H1 (cell line): Measurements from ENCODE around the gene GYPA. TPM values are rescaled to one million over a fixed set of nuclear protein-coding genes. Genes with fewer than 3 reads are reported as not detected.

Experiments
- CTCF ChIA-PET: fragments of 300-600 bp; sonication (Branson Sonifier 250); formaldehyde crosslinking; loops from one replicate; lab custom pipeline; 2021; ENCODE audit not compliant: partially characterized antibody; lab: Charles Lee
- POLR2A ChIA-PET: fragments of 300-600 bp; sonication (Branson Sonifier 250); formaldehyde crosslinking; loops from one replicate; lab custom pipeline; 2021; ENCODE audit warnings: inconsistent platforms; ENCODE audit not compliant: partially characterized antibody; lab: Charles Lee
- DNase-seq, 2 experiments: peaks; one replicate each; pipeline versions ENCODE4 v3.0.0 to v3.0.0-alpha.2; 2010 to 2022; ENCODE audit warnings: low spot score in 2 of 2, low read depth in 1 of 2, mixed read lengths in 1 of 2
- FAIRE-seq: peaks from 2 replicates; lab custom pipeline; 2011; peaks lifted over from hg19 to GRCh38; lab: Jason Lieb, UNC
- H2AFZ ChIP-seq: 2 replicates; pipeline ENCODE4 v1.8.1; 2012; ENCODE audit warnings: low read length, inconsistent platforms
- H2AK5ac ChIP-seq: 2 replicates; pipeline ENCODE4 v1.6.1; 2013; ENCODE audit warnings: low read depth, low read length
- H2BK120ac ChIP-seq: replicated peaks from 2 replicates; pipeline ENCODE3; 2013; ENCODE audit warnings: low read depth, low read length, inconsistent platforms
- H2BK12ac ChIP-seq: 2 replicates; pipeline ENCODE4 v1.6.1; 2013; ENCODE audit warnings: low read depth, low read length
- H2BK15ac ChIP-seq: 2 replicates; pipeline ENCODE4 v1.6.1; 2013; ENCODE audit warnings: low read length
- H2BK20ac ChIP-seq: 2 replicates; pipeline ENCODE4 v1.6.1; 2013; ENCODE audit warnings: low read length
- H2BK5ac ChIP-seq: 2 replicates; pipeline ENCODE4 v1.6.1; 2013; ENCODE audit warnings: low read depth, low read length
- H3K14ac ChIP-seq: 2 replicates; pipeline ENCODE4 v1.6.1; 2013; ENCODE audit warnings: inconsistent platforms; ENCODE audit not compliant: insufficient read length
- H3K18ac ChIP-seq: 2 replicates; pipeline ENCODE4 v1.6.1; 2013; ENCODE audit warnings: low read length; ENCODE audit errors: extremely low read depth
- H3K23ac ChIP-seq: 2 replicates; pipeline ENCODE4 v1.6.1; 2013; ENCODE audit warnings: inconsistent platforms; ENCODE audit not compliant: insufficient read length
- H3K23me2 ChIP-seq: 2 replicates; pipeline ENCODE4 v1.6.1; 2013; ENCODE audit warnings: low read depth, low read length
- H3K27ac ChIP-seq: 2 replicates; pipeline ENCODE4 v1.6.1; 2011; ENCODE audit warnings: low read depth, low read length, inconsistent platforms
- H3K27me3 ChIP-seq, 4 experiments: replicated peaks in 1 of 4; 1 replicate in 1 of 4; 2 replicates in 3 of 4; pipeline versions ENCODE4 v1.6.1 to v1.8.1; 2011 to 2013; ENCODE audit warnings: low read length in 3 of 4, mild to moderate bottlenecking in 3 of 4, inconsistent platforms in 2 of 4, mixed read lengths in 2 of 4, moderate library complexity in 1 of 4; ENCODE audit not compliant: control insufficient read depth in 3 of 4, insufficient read depth in 3 of 4; ENCODE audit errors: extremely low read depth in 1 of 4
- H3K36me3 ChIP-seq, 4 experiments: 2 replicates each; pipeline versions ENCODE4 v1.6.1 to v1.8.1; 2011 to 2013; ENCODE audit warnings: mild to moderate bottlenecking in 4 of 4, low read length in 3 of 4, moderate library complexity in 2 of 4, control low read depth in 1 of 4, inconsistent platforms in 1 of 4; ENCODE audit not compliant: insufficient read depth in 4 of 4, control insufficient read depth in 2 of 4
- H3K4ac ChIP-seq: replicated peaks from 2 replicates; pipeline ENCODE3; 2013; ENCODE audit warnings: low read length, low read depth, mixed read lengths, inconsistent platforms; ENCODE audit not compliant: insufficient read length
- H3K4me1 ChIP-seq, 4 experiments: replicated peaks in 1 of 4; 1 replicate in 1 of 4; 2 replicates in 3 of 4; pipeline versions ENCODE4 v1.6.1 to v1.8.1; 2011 to 2013; ENCODE audit warnings: low read length in 3 of 4, inconsistent platforms in 2 of 4, mixed read lengths in 1 of 4; ENCODE audit not compliant: insufficient read depth in 4 of 4, control insufficient read depth in 3 of 4
- H3K4me2 ChIP-seq, 2 experiments: 2 replicates each; pipeline versions ENCODE4 v1.6.1 to v1.8.1; 2011 to 2013; ENCODE audit warnings: low read depth in 2 of 2, low read length in 2 of 2, control low read depth in 1 of 2, inconsistent platforms in 1 of 2, mild to moderate bottlenecking in 1 of 2; ENCODE audit not compliant: insufficient read depth in 1 of 2
- H3K4me3 ChIP-seq, 4 experiments: fragments of 200-600, 300-600 bp in 1 of 4; sonication (generic), shearing (Covaris generic), sonication (Bioruptor Twin) in 1 of 4; 2 replicates each; pipeline versions ENCODE4 v1.5.1 to v1.8.1; 2011 to 2016; ENCODE audit warnings: low read length in 4 of 4, low read depth in 3 of 4, control low read depth in 2 of 4, inconsistent platforms in 2 of 4, mild to moderate bottlenecking in 2 of 4, mixed read lengths in 1 of 4, moderate library complexity in 1 of 4; ENCODE audit not compliant: insufficient read depth in 2 of 4; ENCODE audit errors: extremely low read depth in 1 of 4
- H3K56ac ChIP-seq: replicated peaks from 2 replicates; pipeline ENCODE3; 2013; ENCODE audit warnings: low read depth, mild to moderate bottlenecking, mixed read lengths, low read length, inconsistent platforms; ENCODE audit not compliant: insufficient read length
- H3K79me1 ChIP-seq: 2 replicates; pipeline ENCODE4 v1.6.1; 2013; ENCODE audit warnings: low read depth, low read length, control low read depth
- H3K79me2 ChIP-seq, 2 experiments: 2 replicates each; pipeline versions ENCODE4 v1.6.1 to v1.8.1; 2012 to 2013; ENCODE audit warnings: low read length in 2 of 2, mild to moderate bottlenecking in 2 of 2, inconsistent platforms in 1 of 2; ENCODE audit not compliant: insufficient read depth in 2 of 2, control insufficient read depth in 1 of 2
- H3K9ac ChIP-seq, 4 experiments: replicated peaks in 1 of 4; 1 replicate in 1 of 4; 2 replicates in 3 of 4; pipeline versions ENCODE4 v1.6.1 to v1.8.1; 2011 to 2013; ENCODE audit warnings: low read depth in 3 of 4, low read length in 3 of 4, control low read depth in 2 of 4, mild to moderate bottlenecking in 2 of 4, moderate library complexity in 2 of 4, inconsistent platforms in 1 of 4; ENCODE audit errors: extremely low read depth in 1 of 4
- H3K9me3 ChIP-seq, 2 experiments: 2 replicates each; pipeline versions ENCODE4 v1.6.1 to v1.8.1; 2012 to 2013; ENCODE audit warnings: mild to moderate bottlenecking in 2 of 2, moderate library complexity in 2 of 2, control low read depth in 1 of 2, inconsistent platforms in 1 of 2, low read depth in 1 of 2, low read length in 1 of 2, mixed read lengths in 1 of 2; ENCODE audit not compliant: insufficient read depth in 2 of 2
- H4K20me1 ChIP-seq, 2 experiments: replicated peaks in 1 of 2; 2 replicates each; pipeline versions ENCODE3 to v1.8.1; 2011 to 2013; ENCODE audit warnings: inconsistent platforms in 2 of 2, low read length in 2 of 2, mild to moderate bottlenecking in 1 of 2; ENCODE audit not compliant: insufficient read depth in 2 of 2, control insufficient read depth in 1 of 2
- H4K5ac ChIP-seq: 2 replicates; pipeline ENCODE4 v1.6.1; 2013; ENCODE audit warnings: low read length, low read depth, mixed read lengths, inconsistent platforms; ENCODE audit not compliant: insufficient read length
- H4K8ac ChIP-seq: 2 replicates; pipeline ENCODE4 v1.8.0; 2013; ENCODE audit warnings: mild to moderate bottlenecking, moderate library complexity, low read length, inconsistent platforms; ENCODE audit not compliant: insufficient read depth; ENCODE audit errors: extremely low read depth
- H4K91ac ChIP-seq: replicated peaks from 2 replicates; pipeline ENCODE3; 2013; ENCODE audit warnings: low read length, mixed read lengths, inconsistent platforms; ENCODE audit not compliant: insufficient read length
- CBX5 ChIP-seq: fragments of 300-800, 300-1000 bp; sonication (generic); IDR thresholded peaks from 2 replicates; pipeline ENCODE4 v1.7.1; 2016; ENCODE audit warnings: antibody characterized with exemption, low read length, low read depth
- CHD1 ChIP-seq: IDR thresholded peaks from 2 replicates; pipeline ENCODE4 v1.6.1; 2012; ENCODE audit warnings: low read depth, low read length, improper control_type of control experiment
- CTBP2 ChIP-seq: IDR thresholded peaks from 2 replicates; pipeline ENCODE4 v1.7.0; 2011; ENCODE audit warnings: borderline replicate concordance, mild to moderate bottlenecking, moderate library complexity, mixed read lengths, low read length; ENCODE audit not compliant: insufficient read depth, insufficient read length
- EZH2 ChIP-seq: fragments of 200-600 bp; sonication (generic); IDR thresholded peaks from 2 replicates; pipeline ENCODE4 v1.7.1; 2012; ENCODE audit warnings: low read depth, mild to moderate bottlenecking, moderate library complexity, low read length, inconsistent platforms; ENCODE audit not compliant: severe bottlenecking
- FOSL1 ChIP-seq: IDR thresholded peaks from 2 replicates; pipeline ENCODE4 v1.6.1; 2011; ENCODE audit warnings: mild to moderate bottlenecking, low read depth, low read length, moderate library complexity; ENCODE audit not compliant: insufficient read depth
- HDAC2 ChIP-seq, 2 experiments: fragments of 300-600 bp in 1 of 2; sonication (generic) in 1 of 2; IDR thresholded peaks; 2 replicates each; pipeline ENCODE4 v1.6.1; 2011 to 2012; ENCODE audit warnings: low read depth in 2 of 2, low read length in 2 of 2, mild to moderate bottlenecking in 2 of 2, moderate library complexity in 2 of 2, borderline replicate concordance in 1 of 2, inconsistent platforms in 1 of 2
- JUND ChIP-seq: IDR thresholded peaks from 2 replicates; pipeline ENCODE4 v1.6.1; 2011; ENCODE audit warnings: mild to moderate bottlenecking, improper control_type of control experiment, low read length
- MAFK ChIP-seq: IDR thresholded peaks from 2 replicates; pipeline ENCODE4 v1.6.1; 2012; ENCODE audit warnings: low read depth, mild to moderate bottlenecking, improper control_type of control experiment, low read length
- NRF1 ChIP-seq: IDR thresholded peaks from 2 replicates; pipeline ENCODE4 v1.6.1; 2011; ENCODE audit warnings: mild to moderate bottlenecking, low read depth, low read length, improper control_type of control experiment
- RFX5 ChIP-seq: IDR thresholded peaks from 2 replicates; pipeline ENCODE4 v1.6.1; 2011; ENCODE audit warnings: low read depth, low read length, improper control_type of control experiment, borderline replicate concordance
- SRF ChIP-seq: IDR thresholded peaks from 2 replicates; pipeline ENCODE4 v1.6.1; 2011; ENCODE audit warnings: mild to moderate bottlenecking, low read depth, low read length, moderate library complexity
- whole genome bisulfite sequencing, 2 experiments: shearing (Covaris generic) in 1 of 2; methylation state at CpG; one replicate each; pipeline versions ENCODE4 v1.1.6 to v1.1.7; 2013 to 2015; ENCODE audit warnings: low lambda C conversion rate in 2 of 2, mixed read lengths in 2 of 2, inconsistent platforms in 1 of 2, low coverage in 1 of 2, missing lambda C conversion rate in 1 of 2; ENCODE audit not compliant: insufficient replicate concordance in 2 of 2, insufficient coverage in 1 of 2, insufficient read length in 1 of 2; ENCODE audit errors: extremely low coverage in 1 of 2, missing lambda C conversion rate in 1 of 2; 5-methylcytosine and 5-hydroxymethylcytosine counted together
- polyA plus RNA-seq, 7 experiments: library from polyadenylated mRNA; depleted of rRNA in 3 of 7; stranded (reverse) in 5 of 7; unstranded in 2 of 7; fragments of >200 nt in 5 of 7; fragments of 200-250 nt in 2 of 7; gene quantifications; 1 replicate in 5 of 7; 2 replicates in 1 of 7; 4 replicates in 1 of 7; pipeline versions ENCODE4 v1.2.1 to v1.2.3, GENCODE V29; 2011 to 2013; ENCODE audit warnings: missing spikeins in 2 of 7, mixed read lengths in 2 of 7
- total RNA-seq: library from RNA; stranded (reverse); fragmentation: NEBNext Ultra II Directional; extraction: Animal tissue kit (Norgen Biotek cat#: 25700); gene quantifications from 2 replicates; pipeline ENCODE4 v1.2.1, GENCODE V29; 2021

GYPA gene
- total and polyA plus RNA-seq, 2 of the 8 experiments (the other 6 are each of a cell fraction or from before 2014, with no cell fraction given) = not detected

DNA sequence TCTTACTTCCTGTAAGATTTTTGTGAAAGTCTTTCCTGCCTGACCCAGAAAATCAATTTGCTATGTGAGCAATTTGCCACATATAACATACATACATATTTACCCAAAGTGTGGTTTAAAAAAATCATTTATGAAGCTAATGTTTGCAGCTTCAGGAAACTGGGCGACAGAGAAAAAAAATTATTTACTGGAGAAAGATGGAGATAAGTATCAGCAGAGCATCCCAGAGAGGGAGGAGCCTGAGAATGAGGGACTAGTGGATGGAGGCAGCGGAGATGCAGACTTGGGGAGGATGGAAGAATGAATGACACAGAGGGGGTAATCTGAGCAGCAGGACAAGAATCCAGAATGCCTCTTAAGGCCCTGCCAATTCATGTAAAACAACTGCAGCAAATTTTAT is 975 bp upstream of the GYPA start:
- Histone ChIP-seq H3K4me2 (no peak overlapping the region), H3K4me3 (no peak overlapping the region), H2BK15ac (no peak overlapping the region), H4K20me1 (no peaks in the 10 kb centered on the region), H3K9me3 (no peaks in the 10 kb centered on the region), H2BK5ac (no peak overlapping the region), H3K79me1 (no peaks in the 10 kb centered on the region), H3K18ac (no peak overlapping the region), H2BK20ac (no peak overlapping the region), H3K27ac (no peak overlapping the region), H4K8ac (no peak overlapping the region), H3K4me1 (no peaks in the 10 kb centered on the region), H2BK12ac (no peak overlapping the region), H3K56ac (no peak overlapping the region), H3K23ac (no peak overlapping the region), H3K4ac (no peak overlapping the region), H3K27me3 (no peaks in the 10 kb centered on the region), H4K91ac (no peak overlapping the region), H2BK120ac (no peak overlapping the region), H3K9ac (no peak overlapping the region), H3K36me3 (no peaks in the 10 kb centered on the region), H2AK5ac (no peak overlapping the region), H4K5ac (no peak overlapping the region), H3K79me2 (no peaks in the 10 kb centered on the region), H3K23me2 (no peaks in the 10 kb centered on the region), H2AFZ (no peak overlapping the region), H3K14ac (no peak overlapping the region)
- TF ChIP-seq RFX5 (no peak), MAFK (no peak), CHD1 (no peak), CTBP2 (no peak), CBX5 (no peak), FOSL1 (no peak), HDAC2 (IDR thresholded peaks at IDR 0.05; ENCODE audit: borderline replicate concordance in 1 of 2, low read depth in 2 of 2, low read length in 2 of 2) (no peak), JUND (no peak), EZH2 (no peak), SRF (no peak), NRF1 (no peak)
- FAIRE-seq (no peak), DNase-seq (no peak)
- 97% methylated on average over 2 of the region's 2 CpGs; no CpG with 5 or more reads in 1 of the 2 experiments for whole genome bisulfite sequencing, 2 experiments
- CTCF ChIA-PET = no interaction called here
- POLR2A ChIA-PET = no interaction called here
